CD4-positive, alpha-beta T cell treated with Interleukin-10 for 1 hour (primary cell): ENCODE measurements around the gene NOXO1.
"Not testable (repeated sequence)": the region's sequence is repeated elsewhere in the genome, so short reads cannot be mapped to it uniquely, and the experiment has no call there.

ENCODE experiments used
- DNase-seq: peaks from one replicate; pipeline ENCODE4 v3.0.0-alpha.2; 2020

The NOXO1 gene

DNA sequence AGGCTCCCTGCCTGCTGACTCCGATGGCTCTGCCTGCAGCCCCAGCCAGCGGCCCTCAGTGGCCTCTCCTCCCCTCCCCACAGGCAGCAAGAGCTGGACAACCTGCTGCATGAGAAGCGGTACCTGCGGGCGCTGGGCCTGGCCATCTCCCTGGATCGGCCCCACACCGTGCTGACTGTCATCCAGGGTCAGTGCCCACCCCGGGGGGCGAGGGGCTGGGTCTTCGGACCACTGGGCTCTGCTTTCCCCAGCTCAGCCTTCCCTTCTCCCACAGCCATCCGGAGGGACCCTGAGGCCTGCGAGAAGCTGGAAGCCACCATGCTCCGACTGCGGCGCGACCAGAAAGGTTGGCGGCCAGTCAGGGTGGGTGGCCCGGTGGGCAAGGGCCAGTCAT lies 3.4 kb downstream of the NOXO1 start:
- no peak for DNase-seq

DNA sequence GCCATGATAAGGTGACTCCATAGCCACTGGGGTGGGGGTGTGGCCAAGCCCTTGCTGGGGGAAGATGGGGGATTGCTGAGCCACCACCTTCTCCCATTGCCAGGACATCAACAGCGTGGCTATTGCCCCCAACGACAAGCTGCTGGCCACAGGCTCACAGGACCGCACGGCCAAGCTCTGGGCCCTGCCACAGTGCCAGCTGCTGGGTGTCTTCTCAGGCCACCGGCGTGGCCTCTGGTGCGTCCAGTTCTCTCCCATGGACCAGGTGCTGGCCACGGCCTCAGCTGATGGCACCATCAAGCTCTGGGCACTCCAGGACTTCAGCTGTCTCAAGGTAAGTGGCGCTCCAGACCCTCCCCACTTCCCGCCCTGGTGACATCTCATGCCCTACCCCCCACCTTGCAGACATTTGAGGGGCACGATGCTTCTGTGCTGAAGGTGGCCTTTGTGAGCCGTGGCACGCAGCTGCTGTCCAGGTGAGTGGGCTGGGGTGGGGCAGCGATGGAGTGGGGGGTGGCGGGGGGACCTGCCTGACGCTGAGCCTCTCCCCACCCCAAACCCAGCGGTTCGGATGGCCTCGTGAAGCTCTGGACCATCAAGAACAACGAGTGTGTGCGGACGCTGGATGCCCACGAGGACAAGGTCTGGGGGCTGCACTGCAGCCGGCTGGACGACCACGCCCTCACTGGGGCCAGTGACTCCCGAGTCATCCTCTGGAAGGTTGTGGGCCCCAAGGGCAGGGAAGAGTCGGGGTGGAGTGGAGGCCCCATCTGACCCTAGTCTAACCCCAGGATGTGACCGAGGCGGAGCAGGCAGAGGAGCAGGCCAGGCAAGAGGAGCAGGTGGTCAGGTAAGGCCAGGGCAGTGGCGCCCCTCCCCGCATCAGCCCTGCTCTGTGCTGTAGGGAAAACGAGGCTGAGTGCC lies 4.1 kb downstream of the NOXO1 start:
- no peak for DNase-seq

DNA sequence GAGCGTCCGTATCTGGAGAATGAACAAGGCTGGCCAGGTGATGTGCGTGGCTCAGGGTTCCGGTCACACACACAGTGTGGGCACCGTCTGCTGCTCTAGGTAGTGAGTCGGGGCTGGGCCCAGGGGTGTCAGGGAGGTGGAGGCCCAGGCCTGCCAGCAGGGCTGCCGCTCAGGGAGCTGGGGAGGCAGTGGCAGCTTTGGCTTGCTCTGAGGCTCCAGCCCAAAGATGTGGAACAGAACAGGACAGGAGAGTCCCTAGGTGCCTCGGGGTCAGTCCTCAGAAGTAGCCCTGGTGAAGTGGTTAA lies 5.1 kb downstream of the NOXO1 start:
- no peak for DNase-seq

DNA sequence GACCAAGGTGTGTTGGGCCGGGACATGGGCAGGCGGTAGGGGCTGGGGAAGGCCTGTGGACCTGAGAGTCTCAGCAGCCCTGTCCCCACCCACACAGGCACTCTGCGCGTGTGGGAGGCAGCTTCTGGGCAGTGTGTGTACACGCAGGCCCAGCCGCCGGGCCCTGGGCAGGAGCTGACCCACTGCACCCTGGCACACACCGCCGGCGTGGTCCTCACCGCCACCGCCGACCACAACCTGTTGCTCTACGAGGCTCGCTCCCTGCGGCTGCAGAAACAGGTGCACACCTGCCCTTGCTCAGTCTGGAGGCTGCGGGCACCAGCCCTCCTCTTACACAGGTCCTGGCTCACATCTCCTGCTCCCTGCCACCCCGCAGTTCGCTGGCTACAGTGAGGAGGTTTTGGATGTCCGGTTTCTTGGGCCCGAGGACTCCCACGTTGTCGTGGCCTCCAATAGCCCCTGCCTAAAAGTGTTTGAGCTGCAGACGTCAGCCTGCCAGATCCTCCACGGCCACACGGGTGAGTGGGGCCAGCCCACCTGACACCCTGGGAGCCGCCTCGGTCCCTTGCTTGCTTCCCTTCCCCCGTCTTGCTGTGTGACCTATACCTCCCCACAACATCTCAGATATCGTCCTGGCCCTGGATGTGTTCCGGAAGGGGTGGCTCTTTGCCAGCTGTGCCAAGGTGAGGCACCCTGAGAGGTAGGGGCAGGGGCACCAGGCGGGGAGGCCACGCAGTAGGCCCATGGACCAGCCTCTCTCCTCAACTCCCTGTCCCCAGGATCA lies 5.6 kb downstream of the NOXO1 start:
- DNase-seq = no peak

DNA sequence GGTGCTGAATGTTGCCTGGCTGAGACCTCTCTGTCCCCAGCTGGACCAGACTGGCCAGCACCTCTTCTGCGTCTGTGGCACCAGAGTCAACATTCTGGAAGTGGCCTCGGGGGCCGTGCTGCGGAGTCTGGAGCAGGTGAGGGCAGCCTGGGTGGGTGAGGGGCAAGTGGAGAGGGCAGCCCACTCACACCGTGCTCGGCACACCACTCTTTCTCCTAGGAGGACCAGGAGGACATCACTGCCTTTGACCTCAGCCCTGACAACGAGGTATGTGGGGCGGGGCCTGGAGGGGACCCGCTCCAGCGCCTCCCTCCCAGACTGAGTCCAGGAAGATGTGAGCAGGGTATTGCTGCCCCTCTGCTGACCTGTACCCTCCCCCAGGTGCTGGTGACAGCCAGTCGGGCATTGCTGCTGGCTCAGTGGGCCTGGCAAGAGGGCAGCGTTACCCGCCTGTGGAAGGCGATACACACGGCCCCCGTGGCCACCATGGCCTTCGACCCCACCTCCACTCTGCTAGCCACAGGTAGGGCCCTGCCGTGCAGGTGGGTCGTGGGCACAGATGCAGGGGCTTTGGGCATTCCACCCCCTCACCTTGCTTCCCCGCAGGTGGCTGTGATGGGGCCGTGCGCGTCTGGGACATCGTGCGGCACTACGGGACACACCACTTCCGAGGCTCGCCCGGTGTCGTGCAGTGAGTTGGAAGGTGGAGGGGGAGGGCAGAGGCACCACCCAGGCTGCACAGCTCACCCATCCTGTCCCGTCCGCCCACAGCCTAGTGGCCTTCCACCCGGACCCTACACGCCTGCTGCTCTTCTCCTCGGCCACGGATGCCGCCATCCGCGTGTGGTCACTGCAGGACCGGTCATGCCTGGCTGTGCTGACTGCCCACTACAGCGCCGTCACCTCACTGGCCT lies 6.9 kb downstream of the NOXO1 start:
- DNase-seq = no peak

DNA sequence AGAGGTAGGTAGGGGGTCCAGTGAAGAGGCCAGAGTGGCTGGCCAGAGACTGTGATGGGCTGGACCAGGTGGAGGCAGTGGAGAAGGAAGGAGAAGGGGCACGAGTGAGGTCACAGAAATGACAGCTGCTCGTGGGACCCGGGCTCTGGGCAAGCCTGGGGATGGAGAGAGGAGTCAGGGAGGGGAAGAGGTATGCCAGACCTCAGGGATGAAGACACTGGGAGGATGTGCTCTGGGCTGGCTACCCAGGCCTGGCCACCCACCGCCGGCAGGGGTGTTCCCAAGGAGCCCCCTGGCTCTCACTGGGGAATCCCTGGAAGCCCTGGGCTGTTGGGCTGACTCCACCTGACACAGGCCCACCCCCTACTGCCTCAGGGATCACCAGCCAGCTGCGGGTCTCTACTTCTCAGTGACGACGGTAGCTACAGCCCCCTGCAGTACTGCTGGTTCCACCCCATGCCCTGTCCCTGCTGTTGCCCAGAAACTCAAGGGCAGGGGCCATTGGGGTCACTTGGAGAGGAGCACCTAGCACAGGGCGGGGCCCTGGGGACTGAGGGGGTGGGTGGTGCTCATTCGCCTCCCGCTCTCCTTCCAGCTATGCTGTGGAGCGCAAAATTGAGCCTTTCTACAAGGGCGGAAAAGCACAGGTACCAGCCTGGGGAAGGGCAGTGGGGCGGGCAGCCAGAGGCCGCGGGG lies 7.7 kb downstream of the NOXO1 start:
- DNase-seq = no peak

DNA sequence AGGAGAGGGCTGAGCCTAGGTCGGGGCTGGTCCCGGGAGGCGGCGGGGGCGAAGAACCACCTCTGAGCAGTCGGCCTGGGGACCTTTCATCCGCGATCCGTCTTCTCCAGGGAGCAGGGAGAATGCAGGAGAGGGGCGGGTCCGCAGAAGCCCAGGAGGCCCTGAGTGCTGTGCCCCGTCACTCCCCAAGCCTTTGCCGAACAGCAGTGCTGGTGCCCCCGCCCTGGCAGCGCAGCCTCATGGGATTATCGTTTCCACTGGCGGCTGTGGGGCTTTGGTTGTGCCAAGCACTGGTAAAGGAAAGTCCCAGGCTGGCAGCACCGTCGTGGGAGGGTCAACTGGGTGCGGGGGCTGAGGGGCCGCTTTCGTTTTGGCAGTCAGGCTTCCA lies 8.8 kb downstream of the NOXO1 start:
- DNase-seq = no peak

DNA sequence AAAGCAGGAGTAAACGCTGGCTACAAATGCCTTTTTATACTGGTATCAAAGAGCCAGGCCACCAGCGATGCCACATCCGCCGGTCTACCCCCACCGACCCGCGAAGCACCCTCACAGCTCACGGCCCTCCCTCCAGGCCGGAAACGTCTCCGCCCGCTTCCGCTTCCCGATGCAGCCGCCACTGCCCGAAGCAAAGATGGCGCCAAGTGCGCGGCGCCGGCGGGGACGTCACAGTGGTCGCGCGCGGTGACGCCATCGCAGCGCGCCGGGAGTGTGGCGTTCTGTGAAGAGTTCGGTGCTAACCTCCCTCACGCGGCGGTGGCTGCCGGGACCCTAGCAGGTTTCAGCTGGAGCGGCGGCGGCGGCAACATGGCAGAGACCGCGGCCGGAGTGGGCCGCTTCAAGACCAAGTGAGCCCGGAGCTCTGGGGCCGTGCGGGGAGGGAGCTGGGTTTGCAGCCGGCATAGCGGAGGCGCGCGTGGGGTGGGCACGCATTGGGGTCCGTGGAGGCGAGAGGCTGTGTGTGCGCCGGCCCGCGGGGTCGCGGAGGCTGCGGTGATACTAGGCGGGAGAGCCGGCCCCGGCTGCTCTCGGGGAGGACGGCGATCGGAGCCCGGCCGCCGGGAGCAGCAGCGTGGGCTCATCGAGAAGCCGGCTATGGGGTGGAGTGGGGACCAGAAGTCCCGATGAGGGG lies 9.3 kb downstream of the NOXO1 start, which contains the start of gene TBL3:
Gene TBL3 (plus strand): TSS at position 258 of the 694 bp plus-strand sequence. CDS start 112 bp downstream, at position 370.
- peak; percentile 97 for DNase-seq

DNA sequence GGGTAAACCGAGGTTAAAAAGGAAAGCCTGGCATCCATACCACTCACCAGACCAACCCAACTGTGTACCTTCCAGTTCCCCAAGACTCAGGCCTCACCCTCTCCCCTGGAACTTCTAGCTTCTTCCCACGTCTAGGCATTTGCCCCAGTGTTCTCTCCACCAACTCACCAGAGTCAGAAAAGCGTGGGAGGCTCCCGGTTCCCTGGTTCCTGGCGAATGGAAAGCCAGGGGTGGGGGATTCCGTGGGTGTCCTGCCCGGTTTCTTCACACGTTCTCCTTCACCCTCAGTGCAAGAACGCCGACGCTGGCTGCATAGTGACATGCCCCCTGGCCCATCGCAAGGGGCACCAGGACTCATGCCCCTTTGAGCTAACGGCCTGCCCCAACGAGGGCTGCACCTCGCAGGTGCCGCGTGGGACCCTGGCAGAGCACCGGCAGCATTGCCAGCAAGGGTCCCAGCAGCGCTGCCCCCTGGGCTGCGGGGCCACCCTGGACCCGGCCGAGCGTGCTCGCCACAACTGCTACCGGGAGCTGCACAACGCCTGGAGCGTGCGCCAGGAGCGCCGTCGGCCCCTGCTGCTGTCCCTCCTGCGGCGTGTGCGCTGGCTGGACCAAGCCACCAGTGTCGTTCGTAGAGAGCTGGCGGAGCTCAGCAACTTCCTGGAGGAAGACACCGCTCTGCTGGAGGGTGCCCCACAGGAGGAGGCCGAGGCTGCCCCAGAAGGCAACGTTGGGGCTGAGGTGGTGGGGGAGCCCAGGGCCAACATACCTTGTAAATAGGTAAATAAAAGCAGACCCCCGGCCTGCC lies 12.9 kb downstream of the NOXO1 start:
- no peak for DNase-seq

DNA sequence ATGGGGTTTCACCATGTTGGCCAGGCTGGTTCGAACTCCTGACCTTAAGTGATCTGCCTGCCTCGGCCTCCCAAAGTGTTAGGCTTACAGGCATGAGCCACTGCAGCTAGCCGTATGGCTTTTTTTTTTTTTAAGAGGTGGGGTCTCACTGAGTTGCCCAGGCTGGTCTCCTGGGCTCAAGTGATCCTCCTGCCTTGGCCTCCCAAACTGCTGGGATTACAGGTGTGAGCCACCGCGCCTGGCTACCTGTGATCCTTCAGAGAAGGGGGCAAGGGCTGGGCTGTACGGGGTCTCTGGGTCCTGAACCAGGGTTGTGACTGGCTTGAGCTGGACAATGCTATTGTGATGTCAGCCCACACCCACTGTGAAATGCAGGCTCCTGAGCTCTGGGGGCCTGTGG lies 14.8 kb downstream of the NOXO1 start, which contains the start of gene RNF151:
Gene RNF151 (plus strand): TSS at position 397 of the 400 bp plus-strand sequence. CDS start 26 bp downstream, outside the sequence.
- no peak for DNase-seq

DNA sequence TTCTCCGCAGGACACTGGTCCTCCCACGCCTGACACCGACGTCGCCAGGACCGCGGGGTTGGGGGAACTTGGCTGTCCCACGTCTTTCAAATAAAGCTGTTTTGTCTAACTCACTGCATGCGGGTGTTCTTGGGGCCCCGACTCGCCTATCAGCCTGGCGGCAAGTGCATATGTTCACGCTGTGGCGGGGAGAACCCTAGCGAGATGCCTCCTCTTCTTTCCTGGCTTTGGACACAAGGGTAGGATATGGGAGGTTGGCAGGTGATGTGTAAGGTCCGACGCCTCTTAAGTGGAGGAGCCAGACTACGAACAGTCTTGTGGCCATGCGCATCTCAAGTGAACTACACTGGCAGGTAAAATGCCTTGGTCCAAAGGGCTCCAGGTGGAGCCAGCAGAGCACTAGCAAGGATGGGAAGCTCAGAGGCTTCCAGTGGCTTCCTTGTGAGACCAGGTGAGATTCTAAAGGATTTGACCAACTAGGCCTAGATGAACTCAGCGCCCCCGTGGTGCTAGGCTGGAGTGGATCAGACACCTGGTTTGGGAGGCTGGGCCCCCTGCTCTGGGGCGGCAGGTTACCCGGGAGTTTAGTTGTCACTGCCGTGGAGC lies 15.8 kb downstream of the NOXO1 start:
- no peak for DNase-seq

DNA sequence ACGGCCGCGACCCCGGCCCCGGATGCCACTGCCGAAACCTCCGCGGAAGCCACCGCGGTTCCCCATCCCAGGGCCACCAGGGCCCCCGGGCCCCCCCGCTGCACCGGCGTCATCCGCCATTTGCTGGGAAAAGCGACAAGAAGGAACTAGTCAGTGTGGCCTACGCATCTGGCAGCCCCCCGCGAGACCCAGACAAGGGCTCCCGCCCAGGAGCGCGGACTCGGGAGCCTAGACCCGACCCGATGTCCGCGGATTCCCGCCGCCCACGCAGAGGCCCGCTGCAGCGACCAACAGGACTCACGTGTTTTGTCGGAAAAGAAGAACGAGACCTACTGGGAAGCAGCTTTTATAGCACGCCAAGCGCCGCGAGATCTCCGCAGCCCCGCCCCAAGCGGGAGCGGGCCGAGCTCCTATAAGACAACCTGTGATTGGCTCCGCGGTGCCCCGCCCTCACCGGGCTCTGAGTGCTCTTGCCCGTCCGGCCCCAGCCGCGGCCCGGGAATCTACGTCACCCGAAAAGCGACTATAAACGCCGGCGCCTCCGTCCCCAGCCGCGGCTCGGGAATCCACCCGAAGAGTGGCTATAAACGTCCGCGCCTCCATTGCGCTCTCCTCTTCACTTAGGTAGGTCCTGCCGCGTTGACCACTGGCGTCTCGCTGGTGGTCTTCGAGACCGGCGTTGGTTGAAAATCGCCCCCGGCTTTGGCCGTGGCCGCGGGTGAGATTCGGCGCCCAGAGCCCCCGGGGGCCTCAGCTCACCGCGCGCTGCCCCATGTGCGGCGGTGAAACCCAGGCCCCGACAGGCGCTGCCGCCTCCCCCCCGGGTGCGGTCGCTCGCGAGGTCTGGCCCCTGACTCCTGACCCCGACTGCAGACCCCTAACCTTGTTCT lies 16.5 kb downstream of the NOXO1 start, which contains the start of gene RPS2:
Gene RPS2 (minus strand): TSS at position 321 of the 890 bp plus-strand sequence. CDS start 201 bp downstream, at position 120.
- peak; percentile 100 for DNase-seq

DNA sequence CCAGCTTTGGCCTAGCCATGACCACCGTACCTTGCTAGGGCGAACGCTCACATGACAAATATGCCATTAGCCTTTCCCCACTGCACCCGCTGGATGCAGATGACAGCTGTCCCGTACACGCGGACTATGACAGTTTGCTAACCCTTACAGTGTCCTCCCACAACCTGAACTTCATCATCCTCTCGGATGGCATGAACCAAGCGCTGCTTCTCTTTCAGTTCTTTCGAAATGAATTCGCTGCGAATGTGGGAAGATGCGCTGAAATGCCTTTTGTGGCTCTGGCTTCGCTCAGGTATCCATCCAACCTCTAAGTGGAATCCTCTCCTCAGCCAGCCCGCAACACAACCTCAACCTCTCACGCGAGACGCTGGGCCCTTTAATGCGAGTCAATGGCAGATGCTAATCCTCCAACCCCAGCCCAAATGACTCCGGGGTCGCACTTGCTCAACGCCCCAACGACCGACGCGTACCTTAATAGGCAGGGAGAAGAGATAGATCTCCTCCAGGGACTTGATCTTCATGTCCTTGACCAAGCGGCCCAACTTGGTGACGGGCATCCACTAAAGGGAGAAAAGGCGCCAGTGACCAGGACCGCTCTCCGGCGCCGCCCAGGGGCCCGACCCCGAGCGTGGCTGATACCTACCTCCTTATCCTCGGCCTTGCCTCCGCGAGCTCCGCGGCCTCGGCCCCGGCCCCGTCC lies 17.3 kb downstream of the NOXO1 start:
- DNase-seq = peak; percentile 55

DNA sequence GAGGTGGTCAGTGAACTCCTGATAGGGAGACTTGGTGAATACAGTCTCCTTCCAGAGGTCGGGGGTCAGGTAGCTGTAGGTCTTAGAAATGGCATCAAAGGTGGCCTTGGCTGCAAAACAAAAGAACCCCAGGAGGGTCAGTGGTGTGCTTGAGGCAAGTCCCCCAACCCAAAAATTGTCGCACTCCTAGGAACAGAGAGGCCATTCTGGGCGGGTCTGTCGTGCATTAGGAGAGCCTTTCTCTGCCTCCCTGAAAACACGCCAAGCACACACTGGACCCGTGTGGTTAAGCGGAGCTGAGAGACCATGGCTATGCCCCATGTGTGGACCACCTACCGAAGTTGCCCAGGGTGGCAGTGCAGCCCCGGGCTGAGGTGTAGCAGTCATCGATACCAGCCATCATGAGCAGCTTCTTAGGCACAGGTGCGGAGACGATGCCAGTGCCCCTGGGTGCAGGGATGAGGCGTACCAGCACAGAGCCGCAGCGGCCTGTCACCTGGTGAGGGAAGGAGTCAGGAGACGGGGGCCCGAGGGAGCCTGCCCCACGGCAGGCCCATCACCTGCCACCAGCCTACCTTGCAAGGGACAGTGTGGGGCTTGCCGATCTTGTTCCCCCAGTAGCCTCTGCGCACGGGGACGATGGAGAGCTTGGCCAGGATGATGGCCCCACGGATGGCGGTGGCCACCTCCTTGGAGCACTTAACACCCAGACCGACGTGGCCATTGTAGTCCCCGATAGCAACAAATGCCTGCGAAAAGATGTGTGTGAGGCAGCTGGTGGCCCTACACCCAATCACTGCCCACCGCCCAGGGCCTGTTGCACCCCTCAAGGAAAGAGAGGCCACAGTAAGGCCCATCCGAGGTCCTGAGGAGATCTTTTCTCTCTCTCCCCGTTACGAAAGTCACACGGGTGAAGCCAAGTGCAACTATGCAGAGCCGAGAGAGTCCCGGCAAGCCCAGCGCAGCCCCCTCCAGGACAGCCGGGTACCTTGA lies 18.8 kb downstream of the NOXO1 start:
- not testable (repeated sequence) for DNase-seq

DNA sequence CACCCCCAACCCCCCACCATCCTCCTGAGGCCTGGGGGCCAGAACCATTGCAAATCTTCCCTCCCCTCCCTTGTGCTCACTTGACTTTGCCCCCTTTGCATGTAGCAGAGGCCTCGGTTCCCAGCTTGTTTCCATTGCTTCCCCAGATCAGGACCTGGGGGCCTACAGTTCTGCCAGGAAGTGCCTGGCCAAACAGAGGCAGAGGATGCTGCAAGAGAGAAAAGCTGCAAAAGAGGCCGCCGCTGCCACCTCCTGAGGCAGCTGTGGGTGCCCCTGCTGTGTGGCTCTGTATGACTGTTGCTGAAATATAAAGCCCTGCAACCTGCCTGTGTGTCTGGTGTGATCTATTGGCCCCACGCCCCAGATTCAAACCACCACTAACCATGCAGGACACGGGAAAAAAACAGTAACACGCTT lies 19.6 kb downstream of the NOXO1 start:
- no peak for DNase-seq

DNA sequence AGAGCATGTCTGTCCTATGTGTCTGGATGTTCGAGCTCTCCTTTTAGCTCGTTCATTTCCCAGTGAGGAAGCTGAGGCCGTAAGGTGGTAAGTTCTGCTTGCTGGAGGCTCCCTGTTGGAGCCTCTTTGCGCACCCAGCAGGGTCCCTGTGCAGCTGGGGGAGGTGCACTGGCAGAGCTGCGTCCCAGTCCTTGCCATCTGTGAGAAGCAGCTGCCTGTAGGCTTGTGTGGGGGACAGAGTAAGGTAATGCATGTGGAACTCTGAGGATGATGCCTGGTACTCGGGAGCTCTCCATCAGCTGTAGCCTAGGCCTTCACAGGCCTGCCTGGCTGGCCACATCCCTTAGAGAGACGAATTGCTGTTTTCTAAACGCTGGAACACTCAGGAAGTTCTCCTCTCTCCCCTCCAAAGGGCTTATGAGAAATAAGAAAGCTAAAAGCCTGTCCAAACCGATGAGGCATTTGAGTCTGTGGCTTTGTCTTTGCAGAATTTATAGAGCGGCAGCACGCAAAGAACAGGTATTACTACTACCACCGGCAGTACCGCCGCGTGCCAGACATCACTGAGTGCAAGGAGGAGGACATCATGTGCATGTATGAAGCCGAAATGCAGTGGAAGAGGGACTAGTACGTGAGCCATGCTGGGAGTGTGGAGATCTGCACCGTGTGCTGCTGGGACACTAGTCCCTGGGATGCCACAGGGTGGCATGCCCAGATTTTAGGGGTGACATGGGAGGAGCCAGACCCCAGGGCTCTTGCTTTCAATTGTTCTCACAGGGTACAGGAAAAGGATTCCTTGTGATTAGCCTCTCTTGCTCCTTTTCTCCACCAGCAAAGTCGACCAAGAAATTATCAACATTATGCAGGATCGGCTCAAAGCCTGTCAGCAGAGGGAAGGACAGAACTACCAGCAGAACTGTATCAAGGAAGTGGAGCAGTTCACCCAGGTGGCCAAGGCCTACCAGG lies 20.3 kb downstream of the NOXO1 start:
- DNase-seq = peak; percentile 48
